8988T (cell line): ENCODE results near the gene PRKAR2B.
"Not testable (repeated sequence)": the region's sequence is repeated elsewhere in the genome, so short reads cannot be mapped to it uniquely, and the experiment has no call there.

ENCODE experiments used
- DNase-seq: peaks from one replicate; pipeline ENCODE4 v3.0.0; 2011

PRKAR2B gene

DNA sequence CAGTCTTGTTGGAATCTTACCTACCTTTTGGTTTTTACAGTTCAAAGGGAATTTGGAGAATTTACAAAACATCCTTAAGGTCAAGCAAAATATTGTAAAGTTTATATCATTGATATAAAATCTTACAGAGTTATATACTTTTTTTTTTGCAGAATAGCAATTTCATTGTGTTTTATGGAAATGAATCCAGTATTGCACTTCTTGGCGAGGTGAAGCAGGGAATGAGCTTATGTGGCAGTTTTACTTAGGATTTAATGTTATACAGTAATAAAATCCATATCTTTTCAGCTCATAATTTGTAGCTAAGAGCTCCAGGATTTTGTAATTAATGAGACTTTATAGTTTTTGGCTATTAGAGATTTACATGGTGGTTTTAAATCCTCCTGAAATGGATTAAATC, 5.0 kb downstream of the PRKAR2B start:
- DNase-seq: no peak

DNA sequence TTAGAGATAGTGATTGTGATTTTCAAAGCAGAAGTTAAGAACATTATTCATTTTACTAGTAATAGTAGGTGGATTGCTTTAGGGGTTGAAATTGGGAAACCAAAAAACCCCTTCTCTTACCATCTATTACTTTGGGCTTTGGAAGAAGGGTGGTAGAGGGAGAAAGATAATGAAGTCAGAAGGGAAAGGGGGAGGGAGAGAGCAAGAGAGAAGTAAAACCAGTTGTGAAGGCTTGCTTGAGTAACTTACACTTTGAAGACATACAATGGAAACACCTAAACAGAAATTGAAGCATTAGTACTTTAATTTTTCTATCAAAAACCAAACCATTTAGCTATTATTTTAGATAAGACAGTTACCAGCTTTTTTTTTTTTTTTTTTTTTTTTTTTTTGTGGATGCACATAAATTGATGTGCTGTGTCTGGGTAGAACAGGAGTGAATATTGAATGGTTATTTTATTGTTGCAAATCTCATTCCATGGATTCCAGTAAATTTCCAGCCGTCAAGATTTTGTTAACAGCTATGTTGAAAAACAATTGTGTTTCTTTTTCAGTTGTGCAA, 5.5 kb downstream of the PRKAR2B start:
- no peak for DNase-seq

DNA sequence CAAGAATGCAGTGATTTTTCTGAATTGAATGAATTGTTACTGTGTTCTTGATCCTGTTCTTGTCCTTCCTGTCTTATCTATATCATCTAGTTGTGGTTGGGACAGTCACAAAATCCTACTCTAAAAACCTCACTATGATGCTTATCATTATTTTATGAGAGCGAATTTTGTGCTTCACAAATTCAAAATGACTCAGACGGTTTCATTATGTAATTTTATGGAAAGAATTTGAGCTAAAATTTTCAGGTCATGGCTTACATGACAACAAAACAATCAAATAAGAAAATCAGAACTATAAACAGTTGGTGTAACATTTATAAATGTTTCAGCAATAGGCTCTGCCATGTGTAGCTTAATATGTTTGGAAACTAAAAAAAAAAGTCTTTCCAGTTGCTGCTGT, 6.9 kb downstream of the PRKAR2B start:
- no peak for DNase-seq

DNA sequence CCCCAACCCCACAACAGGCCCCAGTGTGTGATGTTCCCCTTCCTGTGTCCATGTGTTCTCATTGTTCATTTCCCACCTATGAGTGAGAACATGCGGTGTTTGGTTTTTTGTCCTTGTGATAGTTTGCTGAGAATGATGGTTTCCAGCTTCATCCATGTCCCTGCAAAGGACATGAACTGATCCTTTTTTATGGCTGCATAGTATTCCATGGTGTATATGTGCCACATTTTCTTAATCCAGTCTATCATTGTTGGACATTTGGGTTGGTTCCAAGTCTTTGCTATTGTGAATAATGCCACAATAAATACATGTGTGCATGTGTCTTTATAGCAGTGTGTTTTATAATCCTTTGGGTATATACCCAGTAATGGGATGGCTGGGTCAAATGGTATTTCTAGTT, 10.5 kb downstream of the PRKAR2B start:
- DNase-seq: not testable (repeated sequence)

DNA sequence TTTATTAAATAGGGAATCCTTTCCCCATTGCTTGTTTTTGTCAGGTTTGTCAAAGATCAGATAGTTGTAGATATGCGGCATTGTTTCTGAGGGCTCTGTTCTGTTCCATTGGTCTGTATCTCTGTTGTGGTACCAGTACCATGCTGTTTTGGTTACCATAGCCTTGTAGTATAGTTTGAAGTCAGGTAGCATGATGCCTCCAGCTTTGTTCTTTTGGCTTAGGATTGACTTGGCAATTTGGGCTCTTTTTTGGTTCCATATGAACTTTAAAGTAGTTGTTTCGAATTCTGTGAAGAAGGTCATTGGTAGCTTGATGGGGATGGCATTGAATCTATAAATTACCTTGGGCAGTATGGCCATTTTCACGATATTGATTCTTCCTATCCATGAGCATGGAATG, 11.6 kb downstream of the PRKAR2B start:
- DNase-seq: not testable (repeated sequence)

DNA sequence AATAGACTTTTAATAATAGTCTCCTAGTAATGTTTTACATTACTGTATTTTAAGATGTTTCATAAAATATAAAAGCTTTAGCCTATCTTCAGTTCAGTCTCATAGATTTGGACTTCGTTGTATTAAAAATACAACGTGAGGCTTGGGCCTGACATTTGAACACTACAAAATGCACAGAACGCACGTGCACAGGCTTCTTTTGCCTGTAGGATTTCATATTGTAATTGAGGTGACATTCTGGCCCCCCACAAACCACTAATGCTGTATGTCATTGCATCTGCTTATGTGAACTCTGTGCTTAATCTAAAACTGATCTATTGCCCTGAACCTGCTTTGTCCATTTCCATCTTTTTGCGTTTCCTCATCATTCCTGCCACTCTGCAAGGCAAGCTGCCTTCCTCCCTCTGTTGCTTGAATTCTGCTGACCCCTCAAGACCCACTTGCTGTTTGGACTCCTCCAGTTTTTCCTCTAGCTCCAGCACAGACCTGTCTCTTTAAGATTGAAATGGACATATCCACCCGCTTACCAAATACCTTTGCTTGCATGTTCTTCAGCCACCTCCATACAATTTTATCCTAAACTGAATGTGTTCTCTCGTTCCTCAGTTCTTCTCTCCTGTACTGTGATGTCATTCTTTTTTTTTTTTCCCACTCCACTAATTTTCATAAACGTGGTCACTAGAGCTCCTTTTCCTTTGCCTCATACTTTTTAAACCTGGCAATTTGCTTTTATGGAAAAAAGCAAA, 12.4 kb downstream of the PRKAR2B start:
- DNase-seq: no peak

DNA sequence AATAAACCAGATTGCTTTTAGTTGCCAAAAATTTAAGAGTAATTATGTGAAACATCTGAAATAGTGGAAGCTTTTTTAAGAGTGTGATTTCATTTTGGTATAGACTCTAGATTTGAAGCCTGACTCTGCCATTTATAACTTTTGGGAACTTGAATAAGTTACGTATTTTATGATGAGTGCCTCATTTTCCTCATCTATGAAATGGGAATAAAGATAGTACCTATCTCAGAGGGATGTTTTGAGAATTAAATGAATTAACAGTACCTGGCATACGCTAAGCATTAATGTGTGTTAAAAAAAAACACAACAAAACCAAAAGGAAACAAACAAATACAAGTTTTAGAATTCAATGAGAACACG, 12.9 kb downstream of the PRKAR2B start:
- no peak for DNase-seq

DNA sequence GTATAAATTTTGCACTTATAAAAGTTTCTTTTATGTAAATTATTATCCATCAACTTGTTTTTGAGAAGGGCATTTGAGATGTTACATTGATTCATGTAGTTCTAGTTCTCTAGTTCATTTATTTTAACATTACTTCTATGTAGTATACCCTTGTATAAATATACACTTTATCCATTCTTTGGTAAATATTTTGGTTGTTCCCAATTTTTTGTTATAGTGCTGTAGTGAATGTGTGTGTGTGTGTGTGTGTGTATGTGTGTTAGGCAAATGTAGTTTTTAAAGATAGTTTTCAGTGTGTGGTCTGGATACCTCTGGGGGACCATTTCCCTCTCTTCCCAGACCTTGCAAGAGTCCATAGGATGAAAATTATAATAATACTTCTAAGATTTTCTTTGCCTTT, 15.0 kb downstream of the PRKAR2B start:
- no peak for DNase-seq

DNA sequence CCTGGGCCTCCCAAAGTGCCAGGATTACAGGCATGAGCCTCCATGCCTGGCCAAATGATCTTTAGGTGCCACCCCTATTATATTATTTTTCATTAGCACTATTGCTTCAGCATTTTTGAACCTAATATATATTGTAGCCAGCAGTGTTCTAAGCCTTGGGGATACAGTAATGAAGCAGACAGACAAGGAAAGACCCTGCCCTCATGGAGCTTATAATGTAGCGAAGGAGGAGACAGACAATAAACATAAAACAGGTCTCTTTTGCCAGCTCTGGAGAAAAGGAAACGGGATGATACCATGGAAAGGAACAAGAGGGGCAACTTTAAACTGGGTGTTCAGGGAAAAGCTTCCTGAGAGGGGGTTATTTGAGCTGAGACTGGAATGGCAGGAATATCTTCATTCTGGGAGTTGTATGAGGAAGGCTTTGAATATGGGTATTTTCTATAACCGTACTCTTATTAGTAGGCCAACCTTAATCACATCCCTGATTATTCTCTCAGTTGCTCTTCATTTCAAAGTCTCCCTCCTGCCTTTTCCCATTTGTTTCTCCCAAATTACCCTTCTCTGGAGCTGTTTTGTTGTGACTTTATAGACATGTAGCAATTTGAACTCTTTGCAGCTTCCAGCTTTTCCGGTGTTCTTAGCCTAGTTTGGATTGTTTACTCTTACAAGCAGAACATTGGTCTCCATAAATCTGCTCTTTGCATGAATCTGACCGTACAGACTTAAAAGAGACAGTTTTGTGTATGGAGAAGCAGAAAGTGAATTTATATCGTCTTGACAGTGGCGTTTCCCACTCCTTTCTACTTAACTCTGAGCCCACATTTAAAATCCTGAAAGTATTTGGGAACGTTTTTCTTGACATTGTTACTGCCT, 19.0 kb downstream of the PRKAR2B start:
- no peak for DNase-seq

DNA sequence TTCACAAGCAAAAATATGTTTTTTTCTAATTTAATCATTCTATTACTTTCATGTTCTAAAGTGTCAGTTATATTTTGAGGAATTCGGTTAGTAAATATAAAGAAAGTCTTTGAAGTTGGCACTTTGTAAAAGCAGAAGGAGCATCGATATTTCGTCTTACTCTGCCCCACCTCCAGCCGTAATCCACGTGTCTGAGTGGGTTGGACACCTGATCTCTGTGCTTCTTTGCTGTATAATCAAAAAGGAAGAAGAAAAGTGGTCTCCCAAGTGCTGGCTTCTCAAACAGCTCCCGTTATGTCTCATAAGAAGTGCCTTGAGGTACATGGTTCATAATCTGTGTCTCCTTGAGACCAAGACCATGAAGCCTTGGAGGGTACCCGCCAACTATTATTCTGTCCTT, 19.8 kb downstream of the PRKAR2B start:
- no peak for DNase-seq

DNA sequence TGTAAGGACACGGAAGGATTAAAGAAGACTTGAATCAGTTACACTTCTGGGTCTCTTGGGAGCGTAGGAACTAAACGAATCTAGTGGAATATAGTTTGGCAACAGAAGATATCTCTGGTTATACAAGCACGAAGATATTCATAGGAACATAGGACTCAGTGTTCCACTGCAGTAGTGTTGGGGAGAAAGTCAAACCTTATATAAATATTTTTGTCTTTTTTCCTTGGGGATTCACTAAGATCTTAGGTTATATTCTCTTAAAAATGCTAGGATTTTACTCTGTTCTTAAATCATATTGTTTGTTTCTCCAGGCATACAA, 21.4 kb downstream of the PRKAR2B start:
- no peak for DNase-seq

DNA sequence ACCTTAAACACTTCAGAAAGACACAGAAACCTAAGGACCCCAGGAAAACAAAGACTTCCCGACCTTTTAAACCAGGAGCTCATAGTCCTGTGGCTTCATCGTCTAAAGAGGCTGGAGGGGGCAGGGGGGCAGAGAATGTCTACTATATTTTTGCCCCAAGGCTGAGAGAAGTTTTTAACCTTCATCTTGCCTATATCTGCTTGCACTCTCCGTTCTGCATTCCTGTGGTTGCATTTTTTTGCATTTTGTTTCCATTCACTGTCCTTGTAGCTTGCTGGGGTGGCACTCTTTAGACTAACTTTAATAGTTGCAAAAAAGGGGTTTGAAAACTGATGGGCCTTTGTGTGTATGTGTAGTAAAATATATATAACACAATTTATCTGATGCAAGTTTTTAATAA, 23.7 kb downstream of the PRKAR2B start:
- DNase-seq: no peak

DNA sequence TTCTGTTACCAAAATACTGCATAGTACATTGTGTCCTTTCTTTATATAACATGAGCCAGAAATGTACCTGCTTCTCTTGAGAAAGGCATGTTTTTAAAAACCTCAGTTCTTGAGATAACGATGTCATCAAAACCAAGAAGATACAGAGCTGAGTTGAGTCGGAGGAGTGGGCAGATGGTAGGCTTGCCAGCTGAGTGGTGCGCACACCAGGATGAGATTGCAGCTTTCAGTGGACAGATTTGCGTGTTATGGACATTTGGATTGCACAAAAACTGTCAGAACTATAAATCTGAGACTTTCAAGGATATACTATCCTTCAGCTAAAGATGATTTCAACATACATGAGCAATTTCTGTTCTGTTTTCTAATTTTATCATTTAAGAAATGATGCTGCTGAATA, 25.0 kb downstream of the PRKAR2B start:
- DNase-seq: no peak

DNA sequence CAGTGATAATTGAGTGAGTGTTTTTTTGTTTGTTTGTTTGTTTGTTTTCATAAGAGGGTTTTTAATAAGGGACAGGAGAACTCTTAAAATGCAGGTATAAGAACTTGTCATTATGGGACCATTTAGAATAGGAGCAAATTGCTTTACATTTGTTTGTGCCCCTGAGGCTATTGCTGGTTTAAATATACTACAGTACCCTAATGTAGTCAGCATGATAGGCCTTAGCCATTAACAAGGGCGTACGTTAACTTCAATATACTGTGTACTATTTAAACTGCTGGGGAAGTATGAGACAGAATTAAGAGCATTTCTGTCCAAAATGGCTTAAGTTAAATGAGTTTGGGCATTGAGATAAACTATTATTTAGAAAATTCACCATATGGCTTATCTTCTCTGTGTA, 26.2 kb downstream of the PRKAR2B start:
- no peak for DNase-seq

DNA sequence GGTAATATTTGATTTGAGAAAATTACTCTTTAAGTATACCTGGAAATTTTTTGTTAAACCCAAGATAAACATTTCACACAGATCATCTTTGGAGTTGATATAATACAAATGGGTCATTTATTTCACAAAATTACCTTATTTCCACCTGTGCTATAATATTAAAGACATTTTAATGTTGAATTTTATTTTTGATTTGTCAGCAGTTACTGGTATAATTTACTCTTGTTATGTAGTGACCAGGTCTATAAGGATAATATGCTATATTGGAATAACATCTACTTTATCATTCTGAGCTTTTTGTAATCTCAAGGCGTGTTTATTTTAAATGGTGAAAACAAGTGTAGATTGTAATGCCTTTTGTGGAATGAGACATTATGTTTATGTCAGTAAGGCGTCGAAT, 26.6 kb downstream of the PRKAR2B start:
- DNase-seq: no peak

DNA sequence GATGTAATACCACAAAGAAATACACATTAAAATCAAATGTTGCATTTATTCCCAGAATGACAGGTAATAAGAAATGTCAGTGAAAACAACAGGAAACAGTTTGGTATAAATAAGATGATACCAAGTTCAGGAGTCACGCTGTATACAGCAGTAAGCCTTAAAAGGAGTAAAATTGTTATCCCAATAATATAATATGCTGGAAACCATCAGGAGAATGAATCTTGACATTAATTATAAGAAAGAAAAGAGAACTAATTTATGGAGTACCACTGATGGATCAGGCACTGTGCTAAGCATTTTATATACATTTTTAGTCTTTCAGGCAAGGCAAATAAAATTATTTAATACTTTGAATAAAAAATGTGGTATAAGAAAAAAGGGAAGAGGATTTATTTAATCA, 27.6 kb downstream of the PRKAR2B start:
- no peak for DNase-seq

DNA sequence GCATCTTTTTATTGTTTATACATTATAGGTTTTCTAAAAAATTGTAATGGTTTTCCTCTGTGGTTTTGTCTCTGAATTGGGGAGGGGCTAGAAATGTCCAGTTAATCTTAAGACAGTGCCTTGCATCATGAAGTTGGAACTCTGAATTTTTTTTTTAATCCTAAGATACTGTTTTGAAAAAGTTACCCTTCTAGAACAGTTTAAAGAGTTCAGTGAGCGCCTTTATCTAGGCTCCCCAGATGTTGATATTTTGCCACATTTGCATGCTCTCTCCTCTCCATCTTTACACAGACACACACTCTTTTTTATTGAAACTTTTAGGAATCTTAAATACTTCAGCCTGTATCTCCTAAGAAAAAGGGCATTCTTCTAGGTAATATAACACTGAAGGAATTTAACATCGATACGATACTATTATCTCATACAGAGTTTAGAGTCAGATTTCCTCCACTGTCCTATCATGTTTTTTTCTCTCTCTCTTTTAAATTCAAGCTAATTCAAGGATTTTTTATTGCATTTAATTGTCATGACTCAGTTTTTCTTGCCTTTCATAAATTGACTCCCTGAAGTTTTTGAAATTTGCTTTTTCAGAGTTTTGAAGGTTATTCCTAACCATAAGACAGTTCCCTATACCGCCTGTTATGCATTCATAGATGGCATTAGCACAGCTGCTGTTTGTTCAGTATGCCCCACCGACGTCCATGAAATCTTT, 31.5 kb downstream of the PRKAR2B start:
- no peak for DNase-seq

DNA sequence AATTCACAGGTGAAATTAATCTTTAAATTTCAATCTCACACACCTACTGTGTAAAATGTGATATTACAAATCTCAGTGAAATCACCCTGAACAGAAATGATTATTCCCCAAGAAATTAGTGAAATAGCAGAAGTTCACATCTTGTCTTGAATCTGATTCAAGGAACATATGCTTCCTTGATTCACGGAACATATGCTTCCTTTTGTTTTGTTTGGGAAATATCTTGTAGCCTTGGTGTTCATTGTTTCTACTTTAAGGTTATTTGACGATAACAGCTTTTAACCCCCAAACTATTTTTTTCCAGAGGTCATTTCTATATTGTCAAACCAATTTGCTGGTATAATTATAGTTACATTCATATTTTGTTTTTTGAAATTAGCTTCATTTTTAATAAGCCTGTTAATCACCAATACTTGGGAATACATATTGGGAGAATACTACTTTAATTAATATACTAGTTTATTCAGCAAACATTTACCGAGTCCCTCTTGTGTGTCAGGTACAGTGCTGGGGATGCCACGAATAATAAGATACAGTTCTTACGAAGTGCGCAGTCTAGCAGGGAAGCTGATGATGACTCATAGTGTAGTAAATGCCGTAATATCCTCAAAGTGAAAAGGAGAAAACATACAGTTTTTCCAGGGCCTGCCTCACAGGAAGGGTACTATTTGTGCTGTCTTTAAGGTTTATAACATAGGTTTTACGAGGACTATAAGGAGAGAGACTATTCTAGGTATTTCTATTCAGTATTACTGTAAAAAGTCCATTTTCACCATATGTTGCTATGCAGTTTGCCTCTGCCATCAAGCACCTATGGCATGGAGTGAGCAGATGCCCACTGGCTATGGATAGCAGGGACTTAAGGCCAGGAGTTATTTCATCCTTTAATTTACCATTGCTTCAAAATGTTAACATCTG, 32.5 kb downstream of the PRKAR2B start:
- no peak for DNase-seq

DNA sequence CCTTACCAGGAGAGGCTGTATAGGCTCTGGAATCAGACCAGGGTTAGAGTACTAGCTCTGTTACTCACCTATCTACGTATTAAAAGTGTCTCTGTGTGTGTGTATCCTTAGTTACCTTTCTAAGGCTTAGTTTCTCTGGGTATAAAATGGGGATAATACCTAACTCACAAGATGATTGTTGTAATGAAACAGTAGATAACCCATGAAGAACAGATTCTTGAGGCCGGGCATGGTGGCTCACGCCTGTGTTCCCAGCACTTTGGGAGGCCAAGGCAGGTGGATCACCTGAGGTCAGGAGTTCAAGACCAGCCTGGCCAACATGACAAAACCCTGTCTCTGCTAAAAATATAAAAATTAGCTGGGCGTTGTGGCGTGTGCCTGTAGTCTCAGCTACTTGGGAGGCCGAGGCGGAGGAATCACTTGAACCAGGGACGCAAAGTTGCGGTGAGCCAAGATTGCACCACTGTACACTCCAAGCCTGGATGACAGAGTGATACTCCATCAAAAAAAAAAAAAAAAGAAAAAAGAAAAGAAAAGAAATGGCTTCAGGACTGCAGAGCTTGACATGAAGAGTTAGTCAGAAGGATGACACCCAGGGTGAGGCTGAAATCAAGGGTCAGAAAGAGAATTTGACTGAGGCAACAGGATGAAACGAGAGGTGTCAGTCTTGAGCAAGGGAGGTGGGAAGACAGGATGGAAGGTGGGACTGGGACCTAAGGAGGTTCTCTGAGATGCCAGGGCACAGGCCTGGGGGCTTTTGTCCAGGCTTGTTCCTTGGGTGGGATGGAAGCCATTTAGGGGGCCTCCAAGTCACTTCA, 33.4 kb downstream of the PRKAR2B start:
- no peak for DNase-seq

DNA sequence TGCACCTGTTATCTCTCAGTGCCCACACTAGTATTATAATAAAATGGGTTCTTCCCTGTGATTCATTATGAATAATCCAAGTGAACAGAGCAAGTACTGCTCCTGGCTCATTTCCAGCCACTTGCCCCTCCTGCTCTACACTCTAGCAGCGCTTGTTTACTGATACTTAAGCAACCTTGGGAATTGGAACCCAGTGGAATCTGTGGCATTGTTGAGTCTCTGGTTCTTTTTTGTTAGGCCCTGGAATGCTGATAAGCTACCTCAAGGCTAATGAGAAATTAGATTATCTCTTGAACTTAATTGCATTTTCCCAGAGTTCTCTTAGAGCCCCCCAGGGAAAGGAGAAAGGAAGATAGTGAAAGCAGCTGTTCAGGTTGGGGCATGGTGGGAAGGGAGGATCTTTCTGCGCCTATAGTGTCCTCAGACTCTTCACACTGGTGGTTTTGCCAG, 34.0 kb downstream of the PRKAR2B start:
- DNase-seq: no peak

DNA sequence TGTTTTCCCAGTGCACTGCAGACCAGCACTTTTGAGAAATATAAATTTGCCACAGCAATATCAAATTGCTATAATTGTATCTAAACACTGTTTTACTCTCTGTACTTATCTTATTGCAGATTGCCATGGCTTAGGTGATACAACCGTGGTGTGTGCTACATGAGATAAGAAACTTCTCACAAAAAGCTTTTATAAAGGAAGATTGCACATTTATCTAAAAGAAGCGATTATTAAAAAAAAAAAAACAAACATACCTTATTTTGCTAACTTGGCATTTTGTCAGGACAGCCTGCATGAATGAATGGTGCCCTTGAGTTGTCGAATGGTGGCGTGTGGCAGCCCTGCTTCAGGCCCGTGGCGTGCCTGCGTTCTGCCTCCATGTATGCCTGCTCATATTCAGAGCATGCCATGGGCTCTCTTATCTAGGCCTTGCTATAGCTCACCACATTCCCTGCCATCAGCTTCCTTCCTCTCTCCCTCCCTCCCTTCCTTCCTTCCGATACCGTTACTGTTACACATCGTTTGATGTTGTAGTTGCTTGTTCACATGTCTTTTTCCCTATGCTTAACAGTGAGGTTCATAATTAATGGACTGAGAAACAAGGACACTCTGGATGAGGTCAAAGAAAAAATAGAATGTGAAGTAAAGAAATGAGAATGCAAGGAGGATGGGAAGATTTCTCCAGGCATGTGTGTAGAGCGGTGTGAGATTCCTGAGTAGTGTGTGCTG, 34.9 kb downstream of the PRKAR2B start:
- no peak for DNase-seq
